Esophagus squamous epithelium (tissue), 4 donors: ENCODE data around the gene CAPZB.

Source experiments
- CTCF ChIP-seq, 6 experiments: fragments of 450-650 bp in 4 of 6; fragments of 200-600 bp in 2 of 6; sonication (generic) in 2 of 6; IDR thresholded peaks; one replicate each; pipeline ENCODE4 v1.5.1; 2016 to 2019; ENCODE audit warnings: antibody characterized with exemption in 6 of 6, mild to moderate bottlenecking in 4 of 6, moderate library complexity in 4 of 6
- POLR2A ChIP-seq, 4 donors: fragments of 450-650 bp; IDR thresholded peaks; one replicate each; pipeline ENCODE4 v1.6.1; 2017; ENCODE audit warnings: antibody characterized with exemption in 4 of 4, mild to moderate bottlenecking in 4 of 4, moderate library complexity in 3 of 4

GRCh38 chr1:19484338-19484797, 971 bp downstream of the CAPZB start:
- TF ChIP-seq CTCF (IDR thresholded peaks at IDR 0.05), result no peak
- no peak for TF ChIP-seq POLR2A (IDR thresholded peaks at IDR 0.05)
